Glutamatergic neuron (in vitro differentiated cells): Measurements from ENCODE around the gene ZBTB21. TPM values are rescaled to one million over a fixed set of nuclear protein-coding genes. Genes with fewer than 3 reads are reported as not detected.
"Not testable (repeated sequence)": the region's sequence is repeated elsewhere in the genome, so short reads cannot be mapped to it uniquely, and the experiment has no call there.

ENCODE experiments used
- DNase-seq: peaks from one replicate; pipeline ENCODE4 v3.0.0; 2022
- H3K27ac Mint-ChIP-seq: one replicate; pipeline ENCODE4 v1.8.0; 2020; ENCODE audit warnings: mild to moderate bottlenecking, mixed read lengths, inconsistent platforms; ENCODE audit not compliant: unreplicated experiment
- H3K27me3 Mint-ChIP-seq: one replicate; pipeline ENCODE4 v1.8.0; 2020; ENCODE audit warnings: mild to moderate bottlenecking, moderate library complexity, mixed read lengths, inconsistent platforms; ENCODE audit not compliant: unreplicated experiment
- H3K36me3 Mint-ChIP-seq: one replicate; pipeline ENCODE4 v1.8.0; 2020; ENCODE audit warnings: mild to moderate bottlenecking, mixed read lengths, inconsistent platforms; ENCODE audit not compliant: unreplicated experiment
- H3K4me1 Mint-ChIP-seq: one replicate; pipeline ENCODE4 v1.8.0; 2020; ENCODE audit warnings: mild to moderate bottlenecking, low read depth, mixed read lengths, inconsistent platforms; ENCODE audit not compliant: unreplicated experiment
- H3K4me3 Mint-ChIP-seq: one replicate; pipeline ENCODE4 v1.8.0; 2020; ENCODE audit warnings: mild to moderate bottlenecking, mixed read lengths, inconsistent platforms; ENCODE audit not compliant: unreplicated experiment
- H3K9me3 Mint-ChIP-seq: one replicate; pipeline ENCODE4 v1.8.0; 2020; ENCODE audit warnings: mild to moderate bottlenecking, moderate library complexity, mixed read lengths, inconsistent platforms; ENCODE audit not compliant: unreplicated experiment
- CTCF ChIP-seq: fragments of 200-600 bp; sonication (generic); IDR thresholded peaks from one replicate; pipeline ENCODE4 v1.5.0; 2021; ENCODE audit not compliant: partially characterized antibody, unreplicated experiment
- total RNA-seq: library from RNA; stranded (reverse); fragmentation: NEBNext Ultra II Directional; extraction: Animal tissue kit (Norgen Biotek cat#: 25700); gene quantifications from one replicate; pipeline ENCODE4 v1.2.1, GENCODE V29; 2021; ENCODE audit not compliant: unreplicated experiment

The ZBTB21 gene
- total RNA-seq, 1 donor from 2014 or later = 21.2 TPM

DNA sequence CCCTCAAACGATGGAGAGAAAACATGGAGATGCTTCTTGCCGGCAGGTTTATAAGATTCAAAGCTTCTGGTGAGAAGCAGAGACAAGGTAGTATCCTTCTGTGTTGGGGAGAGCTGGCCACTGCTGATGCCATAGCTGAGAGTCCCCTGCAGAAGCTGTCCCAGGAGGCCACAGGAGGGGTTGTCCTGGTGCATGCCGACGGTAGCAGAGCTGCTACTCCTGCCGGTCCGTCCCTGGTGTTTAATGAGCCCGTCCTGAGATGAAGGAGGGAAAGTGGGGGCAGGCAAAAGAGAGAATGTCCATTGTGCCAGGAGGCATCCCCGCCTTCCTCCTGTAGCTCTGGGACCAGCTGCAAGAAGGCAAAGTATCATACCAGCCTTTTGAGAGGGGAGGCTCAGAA lies 46.0 kb downstream of the ZBTB21 start:
- Mint-ChIP-seq H3K4me1 (peaks cover 24% of the 10 kb centered on the region), H3K9me3 (no peaks in the 10 kb centered on the region), H3K27ac (no peak overlapping the region), H3K4me3 (no peak overlapping the region), H3K27me3 (peaks cover 2% of the 10 kb centered on the region), H3K36me3 (peaks cover 7% of the 10 kb centered on the region)
- DNase-seq = no peak
- TF ChIP-seq CTCF = no peak

- H3K4me3 Mint-ChIP-seq = no peak overlapping the region
- peaks cover 4% of the 10 kb centered on the region for H3K27me3 Mint-ChIP-seq
- peaks cover 7% of the 10 kb centered on the region for H3K36me3 Mint-ChIP-seq
- no peaks in the 10 kb centered on the region for H3K9me3 Mint-ChIP-seq
- H3K4me1 Mint-ChIP-seq = peaks cover 24% of the 10 kb centered on the region
- H3K27ac Mint-ChIP-seq = no peak overlapping the region
- no peak for TF ChIP-seq CTCF
- no peak for DNase-seq
Measured at GRCh38 chr21:41962425-41962966, 47.7 kb downstream of the ZBTB21 start.

DNA sequence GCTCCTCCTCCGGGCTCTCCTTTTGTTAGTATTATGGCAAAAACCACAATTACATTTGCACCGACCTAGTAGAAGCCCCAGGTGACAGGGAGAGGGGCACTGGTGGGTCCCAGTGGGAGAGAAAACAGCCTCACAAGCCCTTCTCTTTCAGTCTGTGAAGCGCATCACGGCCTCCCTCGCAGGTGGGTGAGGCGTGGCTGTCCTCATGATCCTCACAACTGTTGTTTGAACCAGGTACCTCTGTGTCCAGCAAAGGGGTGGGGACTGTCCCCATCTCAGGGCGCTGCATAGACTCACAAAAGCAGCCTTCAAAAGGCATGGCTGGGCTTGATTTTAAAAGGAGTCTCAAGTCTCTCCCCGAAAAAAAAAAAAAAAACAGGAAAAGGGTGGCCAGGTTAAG lies 48.4 kb downstream of the ZBTB21 start:
- Mint-ChIP-seq H3K27me3 (peaks cover 3% of the 10 kb centered on the region), H3K4me1 (peaks cover 17% of the 10 kb centered on the region), H3K36me3 (peaks cover 7% of the 10 kb centered on the region), H3K27ac (no peak overlapping the region), H3K4me3 (no peak overlapping the region), H3K9me3 (no peaks in the 10 kb centered on the region)
- no peak for TF ChIP-seq CTCF
- DNase-seq = no peak

DNA sequence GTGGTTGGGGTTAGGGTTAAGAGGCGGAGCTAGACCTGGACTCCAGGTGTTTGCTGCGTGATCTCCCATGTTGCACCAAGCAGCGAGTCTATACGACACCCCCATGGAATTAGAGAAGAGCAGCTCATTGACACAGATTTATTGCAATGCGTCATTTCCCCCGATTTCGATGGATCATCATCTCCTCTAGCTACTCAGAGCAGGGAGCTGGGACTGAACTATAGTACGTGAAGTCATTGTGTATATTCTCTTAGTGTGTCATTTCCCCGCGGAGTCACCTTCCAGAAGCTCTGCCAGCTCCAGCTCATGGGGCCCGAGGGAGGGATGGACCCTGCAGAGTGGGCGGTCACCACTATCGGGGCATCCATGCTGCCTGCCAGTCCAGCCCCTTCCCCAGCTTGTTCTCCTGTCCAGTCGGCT lies 48.9 kb downstream of the ZBTB21 start:
- no peak overlapping the region for H3K27ac Mint-ChIP-seq
- no peak overlapping the region for H3K4me3 Mint-ChIP-seq
- H3K27me3 Mint-ChIP-seq = peaks cover 2% of the 10 kb centered on the region
- no peaks in the 10 kb centered on the region for H3K9me3 Mint-ChIP-seq
- H3K36me3 Mint-ChIP-seq = peaks cover 7% of the 10 kb centered on the region
- no peak for DNase-seq
- TF ChIP-seq CTCF = no peak
- H3K4me1 Mint-ChIP-seq = peaks cover 12% of the 10 kb centered on the region

GRCh38 chr21:41960386-41960785 lies 49.8 kb downstream of the ZBTB21 start:
- no peaks in the 10 kb centered on the region for H3K9me3 Mint-ChIP-seq
- H3K4me1 Mint-ChIP-seq = peaks cover 9% of the 10 kb centered on the region
- no peak for TF ChIP-seq CTCF
- H3K27me3 Mint-ChIP-seq = peaks cover 2% of the 10 kb centered on the region
- no peak overlapping the region for H3K4me3 Mint-ChIP-seq
- no peak for DNase-seq
- peaks cover 7% of the 10 kb centered on the region for H3K36me3 Mint-ChIP-seq
- no peak overlapping the region for H3K27ac Mint-ChIP-seq

GRCh38 chr21:41959697-41960096 lies 50.5 kb downstream of the ZBTB21 start:
- H3K36me3 Mint-ChIP-seq, H3K27me3 Mint-ChIP-seq, DNase-seq, H3K9me3 Mint-ChIP-seq, H3K4me1 Mint-ChIP-seq, H3K4me3 Mint-ChIP-seq, H3K27ac Mint-ChIP-seq: not testable (repeated sequence)
